Endodermal cell (in vitro differentiated cells): ENCODE results near the gene KAT7. TPM values are rescaled to one million over a fixed set of nuclear protein-coding genes. Genes with fewer than 3 reads are reported as not detected.

ENCODE experiments used
- DNase-seq: peaks from one replicate; pipeline ENCODE4 v3.0.0-alpha.2; 2017
- H3K27ac ChIP-seq: 2 replicates; pipeline ENCODE4 v1.5.1; 2013; ENCODE audit warnings: mild to moderate bottlenecking, low read depth, low read length, moderate library complexity
- H3K27me3 ChIP-seq: 2 replicates; pipeline ENCODE4 v1.6.1; 2013; ENCODE audit warnings: mild to moderate bottlenecking, low read length, moderate library complexity; ENCODE audit not compliant: insufficient read depth, control insufficient read depth, poor library complexity, severe bottlenecking
- H3K36me3 ChIP-seq: 2 replicates; pipeline ENCODE4 v1.7.0; 2013; ENCODE audit warnings: mild to moderate bottlenecking, low read length, moderate library complexity; ENCODE audit not compliant: control insufficient read depth, insufficient read depth
- H3K4me1 ChIP-seq: one replicate; pipeline ENCODE4 v1.7.0; 2013; ENCODE audit warnings: low read length; ENCODE audit not compliant: control insufficient read depth, insufficient read depth
- H3K4me3 ChIP-seq: 2 replicates; pipeline ENCODE4 v1.5.1; 2013; ENCODE audit warnings: mild to moderate bottlenecking, low read length, moderate library complexity
- H3K9ac ChIP-seq: 2 replicates; pipeline ENCODE4 v1.6.1; 2013; ENCODE audit warnings: mild to moderate bottlenecking, low read length, moderate library complexity; ENCODE audit not compliant: poor library complexity, severe bottlenecking; ENCODE audit errors: extremely low read depth
- H3K9me3 ChIP-seq: 2 replicates; pipeline ENCODE4 v1.6.1; 2013; ENCODE audit warnings: mild to moderate bottlenecking, low read length, moderate library complexity; ENCODE audit not compliant: control insufficient read depth
- H3K27ac Mint-ChIP-seq: 2 replicates; pipeline ENCODE4 v1.8.0; 2020; ENCODE audit warnings: mixed read lengths
- H3K27me3 Mint-ChIP-seq: 2 replicates; pipeline ENCODE4 v1.8.0; 2021; ENCODE audit warnings: mild to moderate bottlenecking, mixed read lengths; ENCODE audit not compliant: insufficient read depth
- H3K36me3 Mint-ChIP-seq: 2 replicates; pipeline ENCODE4 v1.8.0; 2020; ENCODE audit warnings: low read depth, mixed read lengths
- H3K4me1 Mint-ChIP-seq: 2 replicates; pipeline ENCODE4 v1.8.0; 2020; ENCODE audit warnings: mixed read lengths
- H3K4me3 Mint-ChIP-seq: 2 replicates; pipeline ENCODE4 v1.8.0; 2020; ENCODE audit warnings: mild to moderate bottlenecking, moderate library complexity, mixed read lengths
- H3K9me3 Mint-ChIP-seq: 2 replicates; pipeline ENCODE4 v1.8.0; 2020; ENCODE audit warnings: mild to moderate bottlenecking, mixed read lengths
- CTCF ChIP-seq: fragments of 200-600 bp; sonication (generic); conservative IDR thresholded peaks from 2 replicates; pipeline ENCODE4 v1.5.0; 2021; ENCODE audit warnings: antibody characterized with exemption, mild to moderate bottlenecking
- WGBS, 2 experiments: methylation state at CpG; one replicate each; pipeline versions ENCODE4 v1.1.5 to v1.1.7; 2013; ENCODE audit warnings: missing lambda C conversion rate in 2 of 2, mixed read lengths in 1 of 2; ENCODE audit not compliant: insufficient coverage in 1 of 2, insufficient read length in 1 of 2; 5-methylcytosine and 5-hydroxymethylcytosine counted together
- total RNA-seq, 2 donors: library from RNA; stranded (reverse); fragmentation: NEBNext Ultra II Directional in 1 of 2; extraction: Animal tissue kit (Norgen Biotek cat#: 25700) in 1 of 2; gene quantifications; 2 replicates in 1 of 2; 3 replicates in 1 of 2; pipeline ENCODE4 v1.2.1, GENCODE V29; 2021

KAT7 gene
- total RNA-seq, 2 donors from 2014 or later = 77.8 to 80.5 TPM

DNA sequence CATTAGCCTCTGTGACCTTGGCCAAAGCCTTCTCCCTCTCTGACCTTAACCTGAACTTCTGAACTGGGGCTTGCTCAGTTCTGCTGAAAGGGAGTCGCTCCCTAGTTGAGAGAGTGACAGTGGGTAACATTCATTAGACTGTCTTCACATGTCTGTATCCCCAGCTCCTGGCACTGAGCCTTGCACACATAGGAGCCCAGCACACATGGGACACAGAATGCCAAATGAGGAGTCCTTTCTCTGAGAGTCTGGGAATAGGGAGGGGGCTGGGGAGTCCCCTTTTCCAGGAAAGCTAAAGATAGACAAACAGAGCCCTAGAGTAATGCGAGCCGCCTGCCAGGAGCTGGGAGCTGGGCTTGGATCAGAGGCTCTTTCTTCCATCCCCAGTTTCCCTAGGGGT is 56.8 kb downstream of the KAT7 start:
- Histone ChIP-seq H3K9me3 (no peaks in the 10 kb centered on the region), H3K9ac (no peak overlapping the region), H3K36me3 (peaks cover 5% of the 10 kb centered on the region), H3K27me3 (peaks cover 8% of the 10 kb centered on the region), H3K4me1 (peaks cover 25% of the 10 kb centered on the region), H3K4me3 (no peak overlapping the region), H3K27ac (no peak overlapping the region)
- Mint-ChIP-seq H3K36me3 (peaks cover 20% of the 10 kb centered on the region), H3K27ac (peak overlapping the region; percentile 16), H3K4me1 (peaks cover 29% of the 10 kb centered on the region), H3K4me3 (no peak overlapping the region), H3K9me3 (no peaks in the 10 kb centered on the region), H3K27me3 (peaks cover 11% of the 10 kb centered on the region)
- no peak for DNase-seq
- 80 to 90% methylated on average over 2 to 3 of the region's 3 CpGs for WGBS, 2 experiments
- no peak for TF ChIP-seq CTCF

- peaks cover 14% of the 10 kb centered on the region for H3K36me3 Mint-ChIP-seq
- H3K4me1 Mint-ChIP-seq = peaks cover 35% of the 10 kb centered on the region
- no peak overlapping the region for H3K4me3 Mint-ChIP-seq
- H3K4me3 ChIP-seq = peak overlapping the region; percentile 15
- no peak overlapping the region for H3K27ac ChIP-seq
- H3K27ac Mint-ChIP-seq = peak overlapping the region; percentile 64
- no peaks in the 10 kb centered on the region for H3K9me3 Mint-ChIP-seq
- DNase-seq = peak; percentile 73
- peaks cover 5% of the 10 kb centered on the region for H3K36me3 ChIP-seq
- peaks cover 20% of the 10 kb centered on the region for H3K27me3 ChIP-seq
- H3K27me3 Mint-ChIP-seq = peaks cover 25% of the 10 kb centered on the region
- peaks cover 25% of the 10 kb centered on the region for H3K4me1 ChIP-seq
- H3K9me3 ChIP-seq = no peaks in the 10 kb centered on the region
- 73 to 75% methylated on average over 2 to 9 of the region's 9 CpGs for WGBS, 2 experiments
- no peak overlapping the region for H3K9ac ChIP-seq
- TF ChIP-seq CTCF = no peak
These were observed 58.6 kb downstream of the KAT7 start for GRCh38 chr17:49846938-49847712.

DNA sequence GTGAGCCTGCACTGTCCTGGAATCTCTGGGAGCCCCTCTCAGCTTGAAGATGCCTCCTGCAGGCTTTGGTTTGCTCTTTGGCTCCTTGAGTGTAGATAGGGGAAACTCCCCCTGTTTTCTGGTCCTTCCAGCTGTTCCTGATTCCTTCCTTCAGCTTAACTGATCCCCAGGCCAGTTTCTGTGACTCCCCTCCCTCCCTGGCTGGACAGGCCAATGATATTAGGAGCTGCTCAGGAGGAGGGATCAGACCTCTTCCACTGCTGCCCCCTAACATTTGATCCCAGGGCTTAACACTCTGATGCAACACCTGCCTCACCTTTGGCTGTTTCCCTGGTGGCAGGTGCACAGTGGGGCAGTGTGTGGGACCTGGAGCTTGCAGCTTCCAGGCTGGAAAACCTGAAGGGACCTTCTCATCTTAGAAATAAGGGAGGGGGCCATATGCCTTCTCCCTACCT is 59.6 kb downstream of the KAT7 start, which contains the start of gene TAC4:
Gene TAC4 (minus strand): TSS at position 51 of the 455 bp plus-strand sequence. CDS start 52 bp downstream, outside the sequence.
- Mint-ChIP-seq H3K27ac (peak within 1 kb of the TSS; percentile 64), H3K4me3 (peak within 1 kb of the TSS; percentile 8), H3K27me3 (peaks cover 33% of the 10 kb centered on the region), H3K36me3 (peaks cover 9% of the 10 kb centered on the region), H3K9me3 (no peaks in the 10 kb centered on the region), H3K4me1 (peaks cover 37% of the 10 kb centered on the region)
- H3K27me3 ChIP-seq = peaks cover 29% of the 10 kb centered on the region
- H3K9ac ChIP-seq = no peak within 1 kb of the TSS
- TF ChIP-seq CTCF = peak; percentile 31
- H3K4me3 ChIP-seq = peak within 1 kb of the TSS; percentile 15
- peaks cover 2% of the 10 kb centered on the region for H3K36me3 ChIP-seq
- H3K27ac ChIP-seq = no peak within 1 kb of the TSS
- no peaks in the 10 kb centered on the region for H3K9me3 ChIP-seq
- H3K4me1 ChIP-seq = peaks cover 25% of the 10 kb centered on the region
- no peak for DNase-seq
